ENCODE measurements around the gene CFAP65.

DNA sequence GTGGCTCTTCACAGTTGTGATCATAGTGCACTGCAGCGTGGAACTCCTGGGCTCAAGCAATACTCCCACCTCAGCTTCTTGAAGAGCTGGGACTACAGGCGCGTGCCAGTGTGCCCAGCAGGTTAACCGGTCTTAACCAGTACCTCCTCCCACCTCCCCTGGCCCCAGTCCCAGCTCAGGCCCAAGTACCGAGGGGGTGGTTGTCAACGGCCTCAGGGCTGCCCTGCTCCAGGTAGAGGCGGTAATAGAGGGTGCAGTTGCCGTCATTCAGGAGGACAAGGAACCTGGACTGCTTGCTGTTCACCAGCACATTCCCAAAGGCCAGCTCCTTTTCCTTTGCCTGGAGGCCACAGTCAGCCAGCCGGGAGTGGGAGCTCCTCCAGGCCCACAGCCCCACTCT is 19.7 kb downstream of the CFAP65 start:
- TF ChIP-seq POLR2A (IDR thresholded peaks at IDR 0.05) (no peak), CTCF (IDR thresholded peaks at IDR 0.05) (no peak)
